WERI-Rb-1 (cell line): Measurements from ENCODE around the gene RHOT1.

Source experiments
- DNase-seq: peaks from one replicate; pipeline ENCODE4 v3.0.0-alpha.2; 2020
- H3K27ac ChIP-seq: fragments of 250-450 bp; sonication (Bioruptor Pico); 2 replicates; pipeline ENCODE4 v1.5.1; 2020; ENCODE audit warnings: mild to moderate bottlenecking, moderate library complexity
- H3K27me3 ChIP-seq: fragments of 250-450 bp; sonication (Bioruptor Pico); 2 replicates; pipeline ENCODE4 v1.5.1; 2021; ENCODE audit warnings: mild to moderate bottlenecking, low read depth, moderate library complexity; ENCODE audit not compliant: insufficient read depth, severe bottlenecking
- H3K36me3 ChIP-seq: fragments of 250-450 bp; sonication (Bioruptor Pico); 2 replicates; pipeline ENCODE4 v1.5.1; 2020; ENCODE audit warnings: mild to moderate bottlenecking, moderate library complexity
- H3K4me3 ChIP-seq: 2 replicates; pipeline ENCODE4 v1.5.1; 2011; ENCODE audit warnings: low read depth, mild to moderate bottlenecking, control low read depth, low read length
- H3K9me3 ChIP-seq: fragments of 250-450 bp; sonication (Bioruptor Pico); 2 replicates; pipeline ENCODE4 v1.5.1; 2021; ENCODE audit warnings: mild to moderate bottlenecking, moderate library complexity; ENCODE audit not compliant: severe bottlenecking
- CTCF ChIP-seq: IDR thresholded peaks from 2 replicates; pipeline ENCODE4 v1.5.1; 2011; ENCODE audit warnings: low read depth, mild to moderate bottlenecking, control low read depth, inconsistent platforms, low read length

The RHOT1 gene

GRCh38 chr17:32223703-32224102 lies 81.4 kb downstream of the RHOT1 start:
- Histone ChIP-seq H3K9me3 (no peaks in the 10 kb centered on the region), H3K4me3 (no peak overlapping the region), H3K36me3 (peaks cover 14% of the 10 kb centered on the region), H3K27ac (no peak overlapping the region), H3K27me3 (no peaks in the 10 kb centered on the region)
- no peak for TF ChIP-seq CTCF
- no peak for DNase-seq

- H3K9me3 ChIP-seq = no peaks in the 10 kb centered on the region
- no peak for TF ChIP-seq CTCF
- peaks cover 7% of the 10 kb centered on the region for H3K36me3 ChIP-seq
- no peaks in the 10 kb centered on the region for H3K27me3 ChIP-seq
- no peak overlapping the region for H3K27ac ChIP-seq
- DNase-seq = no peak
- no peak overlapping the region for H3K4me3 ChIP-seq
Observed at GRCh38 chr17:32226886-32227285, 84.6 kb downstream of the RHOT1 start.

DNA sequence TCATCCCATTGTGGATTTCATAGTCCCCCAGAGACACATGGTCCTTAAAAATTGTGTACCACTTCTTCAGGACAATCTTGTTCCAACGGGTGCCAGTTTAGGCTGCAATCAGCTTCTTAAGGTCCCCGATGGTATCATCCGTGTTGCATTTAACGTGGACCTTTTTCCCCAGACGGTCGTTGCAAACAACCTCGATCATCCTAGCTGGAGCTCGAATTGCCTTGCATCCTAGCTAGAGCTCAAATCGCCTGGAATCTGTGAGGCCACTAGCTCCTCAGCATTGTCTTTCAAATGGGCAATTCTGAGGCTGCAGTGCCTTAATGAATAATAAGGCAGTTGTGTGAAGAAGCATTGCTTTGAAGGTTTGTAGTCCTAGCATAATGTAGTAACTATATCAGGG lies 85.6 kb downstream of the RHOT1 start:
- Histone ChIP-seq H3K27me3 (no peaks in the 10 kb centered on the region), H3K9me3 (no peaks in the 10 kb centered on the region), H3K4me3 (no peak overlapping the region), H3K36me3 (peaks cover 7% of the 10 kb centered on the region), H3K27ac (no peak overlapping the region)
- DNase-seq = no peak
- TF ChIP-seq CTCF = no peak

GRCh38 chr17:32235588-32235987 lies 93.3 kb downstream of the RHOT1 start:
- Histone ChIP-seq H3K27me3 (no peaks in the 10 kb centered on the region), H3K27ac (no peak overlapping the region), H3K36me3 (no peaks in the 10 kb centered on the region), H3K9me3 (no peaks in the 10 kb centered on the region), H3K4me3 (no peak overlapping the region)
- DNase-seq = no peak
- TF ChIP-seq CTCF = no peak

GRCh38 chr17:32239456-32239855 lies 97.2 kb downstream of the RHOT1 start:
- TF ChIP-seq CTCF = no peak
- Histone ChIP-seq H3K27ac (no peak overlapping the region), H3K4me3 (no peak overlapping the region), H3K9me3 (no peaks in the 10 kb centered on the region), H3K27me3 (no peaks in the 10 kb centered on the region), H3K36me3 (no peaks in the 10 kb centered on the region)
- DNase-seq = no peak

DNA sequence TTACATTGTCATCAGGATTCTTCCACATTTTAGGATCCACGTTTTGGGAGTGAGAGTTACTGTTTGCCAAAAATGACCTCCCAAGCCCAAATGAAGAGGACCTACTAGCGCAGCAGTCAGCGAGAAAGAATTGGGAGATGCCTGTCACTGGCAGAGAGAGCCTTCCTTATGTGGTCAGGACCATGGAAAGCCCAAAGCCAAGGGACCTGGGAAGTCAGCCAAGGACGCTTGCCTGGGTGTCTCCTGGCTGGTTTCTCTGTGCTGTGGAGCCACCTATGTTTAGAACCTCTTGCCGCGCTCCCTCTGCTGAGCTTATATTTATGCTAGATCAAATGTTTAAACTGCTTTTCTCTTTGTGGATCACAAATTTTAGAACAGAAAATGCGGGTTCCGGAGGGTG lies 98.4 kb downstream of the RHOT1 start:
- DNase-seq = no peak
- 0 out of 2 replicates have a peak, but pooled peaks have one; percentile 4 for TF ChIP-seq CTCF
- Histone ChIP-seq H3K27ac (no peak overlapping the region), H3K9me3 (no peaks in the 10 kb centered on the region), H3K27me3 (no peaks in the 10 kb centered on the region), H3K36me3 (no peaks in the 10 kb centered on the region), H3K4me3 (no peak overlapping the region)
